ENCODE data around the gene ABCA2.

- no peak for TF ChIP-seq POLR2A (IDR thresholded peaks at IDR 0.05)
- TF ChIP-seq CTCF (IDR thresholded peaks at IDR 0.05) = no peak
Observed at GRCh38 chr9:136972743-136973142, 55.3 kb downstream of the ABCA2 start.
